Trophoblast cell (in vitro differentiated cells and primary cell): Measurements from ENCODE around the gene EAPP. TPM values are rescaled to one million over a fixed set of nuclear protein-coding genes. Genes with fewer than 3 reads are reported as not detected.

Source experiments
- DNase-seq, 2 donors: peaks; one replicate each; pipeline ENCODE4 v3.0.0-alpha.2; 2016
- H2AFZ ChIP-seq: 2 replicates; pipeline ENCODE4 v1.6.1; 2013; ENCODE audit warnings: low read length, moderate library complexity, mild to moderate bottlenecking; ENCODE audit not compliant: insufficient read depth, poor library complexity
- H2AK5ac ChIP-seq: 2 replicates; pipeline ENCODE4 v1.6.1; 2013; ENCODE audit warnings: mild to moderate bottlenecking, low read length
- H2BK120ac ChIP-seq: 2 replicates; pipeline ENCODE4 v1.6.1; 2013; ENCODE audit warnings: low read length, mild to moderate bottlenecking, moderate library complexity; ENCODE audit not compliant: insufficient read depth, poor library complexity
- H2BK12ac ChIP-seq: 2 replicates; pipeline ENCODE4 v1.6.1; 2013; ENCODE audit warnings: mild to moderate bottlenecking, low read length, moderate library complexity
- H2BK5ac ChIP-seq: 2 replicates; pipeline ENCODE4 v1.6.1; 2013; ENCODE audit warnings: low read length, low read depth, moderate library complexity, mild to moderate bottlenecking; ENCODE audit not compliant: poor library complexity
- H3K14ac ChIP-seq: 2 replicates; pipeline ENCODE4 v1.6.1; 2013; ENCODE audit warnings: mild to moderate bottlenecking, low read length
- H3K18ac ChIP-seq: 2 replicates; pipeline ENCODE4 v1.6.1; 2013; ENCODE audit warnings: mild to moderate bottlenecking, low read length
- H3K23ac ChIP-seq: 2 replicates; pipeline ENCODE4 v1.6.1; 2013; ENCODE audit warnings: low read length
- H3K27ac ChIP-seq: 2 replicates; pipeline ENCODE4 v1.5.1; 2013; ENCODE audit warnings: low read depth, mild to moderate bottlenecking, inconsistent platforms, low read length, moderate library complexity
- H3K27me3 ChIP-seq: 2 replicates; pipeline ENCODE4 v1.6.1; 2013; ENCODE audit warnings: inconsistent platforms, mild to moderate bottlenecking, low read length, moderate library complexity; ENCODE audit not compliant: insufficient read depth
- H3K36me3 ChIP-seq, 2 experiments: 1 replicate in 1 of 2; 2 replicates in 1 of 2; pipeline ENCODE4 v1.6.1; 2013; ENCODE audit warnings: low read length in 2 of 2, mild to moderate bottlenecking in 2 of 2, moderate library complexity in 1 of 2; ENCODE audit not compliant: insufficient read depth in 2 of 2, control insufficient read depth in 1 of 2
- H3K4ac ChIP-seq: 2 replicates; pipeline ENCODE4 v1.6.1; 2013; ENCODE audit warnings: low read depth, mild to moderate bottlenecking, low read length, moderate library complexity
- H3K4me1 ChIP-seq, 2 experiments: 1 replicate in 1 of 2; 2 replicates in 1 of 2; pipeline ENCODE4 v1.6.1; 2013; ENCODE audit warnings: low read length in 2 of 2, mild to moderate bottlenecking in 2 of 2, moderate library complexity in 1 of 2; ENCODE audit not compliant: insufficient read depth in 2 of 2, control insufficient read depth in 1 of 2
- H3K4me2 ChIP-seq: 2 replicates; pipeline ENCODE4 v1.6.1; 2013; ENCODE audit warnings: inconsistent platforms, mild to moderate bottlenecking, low read length, moderate library complexity
- H3K4me3 ChIP-seq: 2 replicates; pipeline ENCODE4 v1.5.1; 2013; ENCODE audit warnings: mild to moderate bottlenecking, low read depth, low read length, inconsistent platforms
- H3K79me1 ChIP-seq: one replicate; pipeline ENCODE4 v1.6.1; 2013; ENCODE audit warnings: low read length
- H3K79me2 ChIP-seq: 2 replicates; pipeline ENCODE4 v1.6.1; 2013; ENCODE audit warnings: low read length, mild to moderate bottlenecking; ENCODE audit not compliant: control insufficient read depth, insufficient read depth, poor library complexity
- H3K9ac ChIP-seq: 2 replicates; pipeline ENCODE4 v1.6.1; 2013; ENCODE audit warnings: mild to moderate bottlenecking, low read length
- H3K9me3 ChIP-seq: 2 replicates; pipeline ENCODE4 v1.6.1; 2013; ENCODE audit warnings: low read depth, mild to moderate bottlenecking, control low read depth, inconsistent platforms, low read length; ENCODE audit not compliant: insufficient read depth
- H4K12ac ChIP-seq: 2 replicates; pipeline ENCODE4 v1.6.1; 2013; ENCODE audit warnings: low read depth, mild to moderate bottlenecking, low read length, moderate library complexity
- H4K8ac ChIP-seq: 2 replicates; pipeline ENCODE4 v1.6.1; 2013; ENCODE audit warnings: low read depth, mild to moderate bottlenecking, low read length, moderate library complexity
- H4K91ac ChIP-seq: one replicate; pipeline ENCODE4 v1.6.1; 2013; ENCODE audit warnings: low read depth, mild to moderate bottlenecking, low read length, moderate library complexity
- WGBS: extraction: QIAGEN DNeasy Blood & Tissue Kit; methylation state at CpG from one replicate; pipeline ENCODE4 v1.1.7; 2013; ENCODE audit warnings: missing lambda C conversion rate; ENCODE audit not compliant: insufficient read length, insufficient coverage; ENCODE audit errors: extremely low coverage; 5-methylcytosine and 5-hydroxymethylcytosine counted together
- polyA plus RNA-seq: library from polyadenylated mRNA; stranded (reverse); fragments of 200-250 nt; gene quantifications from 2 replicates; pipeline ENCODE4 v1.2.3, GENCODE V29; 2013

The EAPP gene, protein sequence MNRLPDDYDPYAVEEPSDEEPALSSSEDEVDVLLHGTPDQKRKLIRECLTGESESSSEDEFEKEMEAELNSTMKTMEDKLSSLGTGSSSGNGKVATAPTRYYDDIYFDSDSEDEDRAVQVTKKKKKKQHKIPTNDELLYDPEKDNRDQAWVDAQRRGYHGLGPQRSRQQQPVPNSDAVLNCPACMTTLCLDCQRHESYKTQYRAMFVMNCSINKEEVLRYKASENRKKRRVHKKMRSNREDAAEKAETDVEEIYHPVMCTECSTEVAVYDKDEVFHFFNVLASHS
- polyA plus RNA-seq, result 42.4 and 42.7 TPM in 2 replicates

DNA sequence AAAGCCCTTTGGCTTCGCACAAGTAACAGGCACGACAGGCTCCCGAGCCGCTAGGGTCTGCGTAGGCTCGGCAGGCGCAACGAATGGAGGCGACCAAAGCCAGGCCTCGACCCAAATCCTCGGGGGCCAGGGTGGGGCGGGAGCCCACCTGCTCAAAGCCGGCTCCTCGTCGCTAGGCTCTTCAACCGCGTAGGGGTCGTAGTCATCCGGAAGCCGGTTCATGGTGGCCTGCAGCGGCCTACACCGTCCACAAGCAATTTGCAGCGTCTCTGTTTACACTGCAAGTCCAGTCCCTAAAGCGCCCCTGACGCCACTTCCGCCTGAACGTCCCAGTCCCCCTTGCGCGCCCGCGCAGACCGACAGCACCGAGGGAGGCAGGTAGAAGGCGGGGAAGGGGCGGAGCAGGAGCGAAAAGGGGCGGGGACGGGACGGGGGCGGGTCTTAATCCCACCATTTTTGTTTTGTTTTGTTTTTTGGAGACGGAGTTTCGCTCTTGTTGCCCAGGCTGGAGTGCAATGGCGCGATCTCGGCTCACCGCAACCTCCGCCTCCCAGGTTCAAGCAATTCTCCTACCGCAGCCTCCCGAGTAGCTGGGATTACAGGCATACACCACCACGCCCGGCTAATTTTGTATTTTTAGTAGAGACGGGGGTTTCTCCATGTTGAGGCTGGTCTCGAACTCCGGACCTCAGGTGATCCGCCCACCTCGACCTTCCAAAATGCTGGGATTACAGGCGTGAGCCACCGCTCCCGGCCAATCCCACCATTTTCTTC, at the start of gene EAPP:
Gene EAPP, minus strand, starts transcription at position 295 of the 774 bp plus-strand sequence. Its CDS starts 73 bp downstream, at position 222.
- Histone ChIP-seq H2BK12ac (peak within 1 kb of the TSS; percentile 79), H3K79me1 (peaks cover 7% of the 10 kb centered on the region), H3K4me3 (peak within 1 kb of the TSS; percentile 88), H4K12ac (peak within 1 kb of the TSS; percentile 78), H3K23ac (peak within 1 kb of the TSS; percentile 82), H2BK120ac (peak within 1 kb of the TSS; percentile 78), H4K8ac (peak within 1 kb of the TSS; percentile 79), H3K36me3 (peaks cover 3 to 9% of the 10 kb centered on the region in 2 experiments), H3K4me2 (peak within 1 kb of the TSS; percentile 70), H3K14ac (peak within 1 kb of the TSS; percentile 83), H2AFZ (peak within 1 kb of the TSS; percentile 39), H2AK5ac (peak within 1 kb of the TSS; percentile 73), H3K18ac (peak within 1 kb of the TSS; percentile 54), H3K27ac (peak within 1 kb of the TSS; percentile 54), H2BK5ac (peak within 1 kb of the TSS; percentile 11), H3K9me3 (no peaks in the 10 kb centered on the region), H4K91ac (peak within 1 kb of the TSS; percentile 82), H3K79me2 (peaks cover 7% of the 10 kb centered on the region), H3K4me1 (peaks cover 8 to 14% of the 10 kb centered on the region in 2 experiments), H3K4ac (peak within 1 kb of the TSS; percentile 46), H3K27me3 (no peaks in the 10 kb centered on the region), H3K9ac (peak within 1 kb of the TSS; percentile 91)
- WGBS, result no CpG with 5 or more reads among the region's 59 CpGs
- peak; percentile 97 for DNase-seq

DNA sequence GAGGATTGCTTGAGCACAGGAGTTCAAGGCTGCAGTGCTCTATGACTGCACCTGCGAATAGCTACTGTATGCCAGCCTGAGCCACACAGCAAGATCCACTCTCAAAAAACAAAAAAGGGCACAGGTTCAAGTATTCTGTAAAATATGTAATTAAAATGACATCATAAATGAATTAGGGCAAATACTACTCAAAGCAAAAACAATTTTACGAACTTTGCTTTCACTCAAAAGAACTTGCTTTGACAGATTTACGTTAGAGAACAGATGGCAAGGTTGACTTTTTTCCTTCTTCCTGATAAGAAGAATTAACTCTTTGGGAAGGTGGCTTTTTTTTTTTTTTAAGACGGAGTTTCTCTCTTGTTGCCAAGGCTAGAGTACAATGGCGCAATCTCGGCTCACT, 44.0 kb upstream of the EAPP start:
- Histone ChIP-seq H3K79me2 (no peaks in the 10 kb centered on the region), H2BK5ac (no peak overlapping the region), H3K4me2 (no peak overlapping the region), H2BK120ac (no peak overlapping the region), H3K14ac (no peak overlapping the region), H3K27me3 (no peaks in the 10 kb centered on the region), H3K9me3 (no peaks in the 10 kb centered on the region), H3K79me1 (no peaks in the 10 kb centered on the region), H2BK12ac (no peak overlapping the region), H3K23ac (no peak overlapping the region), H2AFZ (no peak overlapping the region), H4K12ac (no peak overlapping the region), H3K9ac (no peak overlapping the region), H3K4ac (no peak overlapping the region), H4K91ac (no peak overlapping the region), H3K18ac (no peak overlapping the region), H3K4me3 (no peak overlapping the region), H4K8ac (no peak overlapping the region), H2AK5ac (no peak overlapping the region), H3K27ac (no peak overlapping the region), H3K4me1 (no peaks in the 10 kb centered on the region), H3K36me3 (peaks cover 50 to 52% of the 10 kb centered on the region in 2 experiments)
- no CpG with 5 or more reads among the region's 6 CpGs for WGBS
- DNase-seq, result no peak

DNA sequence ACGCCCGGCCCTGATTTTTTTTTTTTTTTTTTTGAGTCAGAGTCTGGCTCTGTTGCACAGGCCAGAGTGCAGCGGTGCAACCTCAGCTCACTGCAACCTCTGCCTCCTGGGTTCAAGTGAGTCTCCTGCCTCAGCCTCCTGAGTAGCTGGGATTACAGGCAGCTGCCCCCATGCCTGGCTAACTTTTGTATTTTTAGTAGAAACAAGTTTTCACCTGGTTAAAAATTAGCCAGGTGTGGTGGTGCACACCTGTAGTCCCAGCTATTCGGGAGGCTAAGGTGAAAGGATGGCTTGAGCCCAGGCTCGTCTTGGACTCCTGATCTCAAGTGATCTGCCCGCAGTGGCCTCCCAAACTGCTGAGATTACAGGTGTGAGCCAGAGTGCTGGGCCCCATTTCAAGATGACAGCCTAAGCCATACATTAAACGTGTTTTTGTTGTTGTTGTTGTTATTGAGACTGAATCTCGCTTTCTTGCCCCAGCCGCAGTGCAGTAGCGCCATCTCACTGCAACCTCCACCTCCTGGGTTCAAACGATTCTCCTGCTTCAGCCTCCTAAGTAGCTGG, 42.7 kb upstream of the EAPP start:
- Histone ChIP-seq H2BK120ac (no peak overlapping the region), H3K9me3 (no peaks in the 10 kb centered on the region), H3K23ac (no peak overlapping the region), H3K36me3 (peaks cover 44 to 48% of the 10 kb centered on the region in 2 experiments), H3K9ac (no peak overlapping the region), H2AFZ (no peak overlapping the region), H3K14ac (no peak overlapping the region), H4K12ac (no peak overlapping the region), H3K79me2 (no peaks in the 10 kb centered on the region), H3K4me2 (no peak overlapping the region), H3K4ac (no peak overlapping the region), H3K18ac (no peak overlapping the region), H3K4me1 (no peaks in the 10 kb centered on the region), H2AK5ac (no peak overlapping the region), H3K79me1 (no peaks in the 10 kb centered on the region), H3K27ac (no peak overlapping the region), H3K4me3 (no peak overlapping the region), H4K91ac (no peak overlapping the region), H3K27me3 (no peaks in the 10 kb centered on the region), H2BK12ac (no peak overlapping the region), H2BK5ac (no peak overlapping the region), H4K8ac (no peak overlapping the region)
- WGBS, result no CpG with 5 or more reads among the region's 11 CpGs
- DNase-seq, result no peak

DNA sequence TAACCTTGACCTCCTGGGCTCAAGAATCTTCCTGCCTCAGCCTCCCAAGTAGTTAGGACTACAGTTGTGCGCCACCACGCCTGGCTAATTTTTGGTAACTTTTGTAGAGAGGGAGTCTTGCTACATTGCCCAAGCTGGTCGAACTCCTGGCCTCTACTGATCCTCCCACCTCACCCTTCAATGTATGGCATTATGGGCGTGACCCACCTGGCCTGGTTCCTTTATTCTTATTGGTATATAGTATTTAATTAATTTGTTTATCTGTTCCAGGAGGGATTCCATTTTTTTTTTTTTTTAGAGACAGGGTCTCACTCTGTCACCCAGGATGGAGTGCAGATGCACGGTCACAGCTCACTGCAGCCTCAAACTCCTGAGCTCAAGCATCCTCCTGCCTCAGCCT, 40.9 kb upstream of the EAPP start:
- no peak overlapping the region for H3K4me2 ChIP-seq
- no peak overlapping the region for H3K9ac ChIP-seq
- H3K27ac ChIP-seq, result no peak overlapping the region
- no peak overlapping the region for H3K4me3 ChIP-seq
- DNase-seq, result no peak
- no peak overlapping the region for H4K91ac ChIP-seq
- no peak overlapping the region for H3K4ac ChIP-seq
- no peak overlapping the region for H3K18ac ChIP-seq
- no peak overlapping the region for H3K23ac ChIP-seq
- whole genome bisulfite sequencing, result no CpG with 5 or more reads among the region's 5 CpGs
- H2AK5ac ChIP-seq, result no peak overlapping the region
- no peak overlapping the region for H2BK5ac ChIP-seq
- H3K79me1 ChIP-seq, result no peaks in the 10 kb centered on the region
- H2AFZ ChIP-seq, result no peak overlapping the region
- no peaks in the 10 kb centered on the region for H3K79me2 ChIP-seq
- H3K36me3 ChIP-seq, result peaks cover 33 to 41% of the 10 kb centered on the region in 2 experiments
- H4K8ac ChIP-seq, result no peak overlapping the region
- H3K27me3 ChIP-seq, result no peaks in the 10 kb centered on the region
- no peaks in the 10 kb centered on the region for H3K4me1 ChIP-seq
- H2BK12ac ChIP-seq, result no peak overlapping the region
- no peak overlapping the region for H4K12ac ChIP-seq
- H3K9me3 ChIP-seq, result no peaks in the 10 kb centered on the region
- H3K14ac ChIP-seq, result no peak overlapping the region
- H2BK120ac ChIP-seq, result no peak overlapping the region
